ENCODE measurements around the gene TAOK1.

TAOK1 gene

GRCh38 chr17:29579866-29580771, 190.0 kb downstream of the TAOK1 start (continued):
- TF ChIP-seq EGR2 (tag by site-specific recombination; IDR thresholded peaks at IDR 0.05; ENCODE audit: low read depth) (peak; percentile 28; the same call in 1 of the 2 replicates), ZNF707 (tag by site-specific recombination; IDR thresholded peaks at IDR 0.05) (no peak), ZBTB26 (tag by site-specific recombination; optimal IDR thresholded peaks at IDR 0.05) (peak; percentile 9), ZNF596 (tag by site-specific recombination; IDR thresholded peaks at IDR 0.05) (no peak), ZNF654 (tag by site-specific recombination; IDR thresholded peaks at IDR 0.05; ENCODE audit: low read depth) (peak; percentile 85), ZNF514 (tag by site-specific recombination; IDR thresholded peaks at IDR 0.05) (no peak), ZBTB10 (tag by site-specific recombination; IDR thresholded peaks at IDR 0.05) (0 out of 2 replicates have a peak, but pooled peaks have one; percentile 23), ZNF2 (tag by site-specific recombination; IDR thresholded peaks at IDR 0.05) (peak; percentile 45; the same call in 1 of the 2 replicates), WT1 (tag by site-specific recombination; IDR thresholded peaks at IDR 0.05) (0 out of 2 replicates have a peak, but pooled peaks have one; percentile 9), ZNF76 (tag by site-specific recombination; IDR thresholded peaks at IDR 0.05; ENCODE audit: borderline replicate concordance, low read depth) (peak; percentile 71; the same call in 1 of the 2 replicates), GFI1B (tag by site-specific recombination; IDR thresholded peaks at IDR 0.05) (no peak), ZNF792 (tag by site-specific recombination; IDR thresholded peaks at IDR 0.05) (no peak), ZNF692 (tag by site-specific recombination; IDR thresholded peaks at IDR 0.05) (peak; percentile 36; the same call in 1 of the 2 replicates), PATZ1 (tag by site-specific recombination; IDR thresholded peaks at IDR 0.05) (peak; percentile 91), ZNF560 (tag by site-specific recombination; IDR thresholded peaks at IDR 0.05; ENCODE audit: borderline replicate concordance) (no peak), CTCF (tag by site-specific recombination; IDR thresholded peaks at IDR 0.05) (peak; percentile 97), ZNF600 (tag by site-specific recombination; IDR thresholded peaks at IDR 0.05) (peak; percentile 40), SP7 (tag by site-specific recombination; IDR thresholded peaks at IDR 0.05) (peak; percentile 51)

All from HEK293 (cell line).